Upper lobe of left lung (tissue), 6 donors: ENCODE results near the gene HSPA1L. TPM values are rescaled to one million over a fixed set of nuclear protein-coding genes. Genes with fewer than 3 reads are reported as not detected.

Experiments used
- ATAC-seq, 2 donors: fragments of 200-7000 bp; cut with Tn5 transposase; one replicate each; pipeline ENCODE4 v1.9.1; 2022; ENCODE audit warnings: mild to moderate bottlenecking in 2 of 2, moderate library complexity in 2 of 2; ENCODE audit not compliant: low FRiP score in 2 of 2
- DNase-seq, 2 donors: peaks; one replicate each; pipeline ENCODE4 v3.0.0-alpha.2; 2019 to 2020
- H3K27ac ChIP-seq, 4 donors: fragments of 200-600 bp; sonication (generic); one replicate each; pipeline ENCODE4 v1.5.1; 2016 to 2019
- H3K27me3 ChIP-seq, 4 donors: fragments of 200-600 bp; sonication (generic); one replicate each; pipeline ENCODE4 v1.5.1; 2017 to 2019
- H3K36me3 ChIP-seq, 4 donors: fragments of 200-600 bp; sonication (generic); one replicate each; pipeline ENCODE4 v1.5.1; 2016 to 2019
- H3K4me1 ChIP-seq, 4 donors: fragments of 200-600 bp; sonication (generic); one replicate each; pipeline ENCODE4 v1.5.1; 2018 to 2019
- H3K4me3 ChIP-seq, 4 donors: fragments of 200-600 bp; sonication (generic); one replicate each; pipeline ENCODE4 v1.5.1; 2017 to 2019; ENCODE audit warnings: mild to moderate bottlenecking in 2 of 4, moderate library complexity in 1 of 4
- H3K9me3 ChIP-seq, 4 donors: fragments of 200-600 bp; sonication (generic); one replicate each; pipeline ENCODE4 v1.5.1; 2018 to 2019
- CTCF ChIP-seq, 6 experiments: fragments of 450-650 bp in 4 of 6; fragments of 200-600 bp in 2 of 6; sonication (generic) in 2 of 6; IDR thresholded peaks; one replicate each; pipeline ENCODE4 v1.5.1; 2016 to 2019; ENCODE audit warnings: antibody characterized with exemption in 6 of 6
- EP300 ChIP-seq, 4 donors: sonication (generic); formaldehyde crosslinking; IDR thresholded peaks; one replicate each; pipeline ENCODE4 v1.5.1; 2017; ENCODE audit warnings: antibody characterized with exemption in 4 of 4, control low read depth in 2 of 4
- POLR2A ChIP-seq, 4 donors: fragments of 450-650 bp; IDR thresholded peaks; one replicate each; pipeline ENCODE4 v1.5.1; 2016 to 2017; ENCODE audit warnings: antibody characterized with exemption in 4 of 4, mild to moderate bottlenecking in 2 of 4
- POLR2AphosphoS5 ChIP-seq, 2 donors: sonication (generic); formaldehyde crosslinking; IDR thresholded peaks; one replicate each; pipeline ENCODE4 v1.5.1; 2017; ENCODE audit warnings: antibody characterized with exemption in 2 of 2
- WGBS, 2 donors: methylation state at CpG; one replicate each; pipeline ENCODE4 v1.1.5; 2017 to 2018; 5-methylcytosine and 5-hydroxymethylcytosine counted together
- total RNA-seq, 6 donors: library from RNA; depleted of rRNA in 4 of 6; stranded (reverse); fragments of >200 nt in 4 of 6; gene quantifications; one replicate each; pipeline versions ENCODE4 v1.1.0 to v1.2.1, GENCODE V29; 2016 to 2021
- donor health status: DM: no; HTN: no; CAD: no; lungs with moderate emphysema.
- donor health status: DM: no; HTN: yes; CAD: no; lungs with severe emphysema.

Gene HSPA1L
- total RNA-seq, 6 donors from 2014 or later: 0.89 to 3.1 (median 2.0) TPM

- no peak for ATAC-seq
- Histone ChIP-seq H3K27me3 (no peaks in the 10 kb centered on the region), H3K36me3 (no peaks in the 10 kb centered on the region), H3K4me1 (no peaks in the 10 kb centered on the region), H3K27ac (no peak overlapping the region), H3K4me3 (no peak overlapping the region), H3K9me3 (no peaks in the 10 kb centered on the region)
- no peak for TF ChIP-seq POLR2A (IDR thresholded peaks at IDR 0.05)
- no peak for TF ChIP-seq CTCF (IDR thresholded peaks at IDR 0.05)
- no peak for TF ChIP-seq EP300 (IDR thresholded peaks at IDR 0.05)
- no peak for TF ChIP-seq POLR2AphosphoS5 (IDR thresholded peaks at IDR 0.05)
- 78 to 86% methylated on average over 2 of the region's 2 CpGs for WGBS, 2 donors
- DNase-seq: no peak
Observed at GRCh38 chr6:31851485-31851832, 36.4 kb upstream of the HSPA1L start.

GRCh38 chr6:31850765-31851484 lies 35.8 kb upstream of the HSPA1L start:
- TF ChIP-seq POLR2AphosphoS5 (IDR thresholded peaks at IDR 0.05) (no peak), CTCF (IDR thresholded peaks at IDR 0.05) (no peak), POLR2A (IDR thresholded peaks at IDR 0.05) (no peak), EP300 (IDR thresholded peaks at IDR 0.05) (no peak)
- Histone ChIP-seq H3K36me3 (no peaks in the 10 kb centered on the region), H3K27ac (no peak overlapping the region), H3K27me3 (no peaks in the 10 kb centered on the region), H3K9me3 (no peaks in the 10 kb centered on the region), H3K4me1 (no peaks in the 10 kb centered on the region), H3K4me3 (no peak overlapping the region)
- DNase-seq: no peak
- 85 to 94% methylated on average over 2 of the region's 2 CpGs for WGBS, 2 donors
- no peak for ATAC-seq

GRCh38 chr6:31847276-31847978 lies 32.3 kb upstream of the HSPA1L start:
- Histone ChIP-seq H3K4me3 (no peak overlapping the region), H3K36me3 (no peaks in the 10 kb centered on the region), H3K27ac (no peak overlapping the region), H3K9me3 (no peaks in the 10 kb centered on the region), H3K4me1 (no peaks in the 10 kb centered on the region), H3K27me3 (no peaks in the 10 kb centered on the region)
- no peak for DNase-seq
- no peak for ATAC-seq
- 89 to 90% methylated on average over 2 of the region's 2 CpGs for WGBS, 2 donors
- TF ChIP-seq CTCF (IDR thresholded peaks at IDR 0.05) (no peak), EP300 (IDR thresholded peaks at IDR 0.05) (no peak), POLR2AphosphoS5 (IDR thresholded peaks at IDR 0.05) (no peak), POLR2A (IDR thresholded peaks at IDR 0.05) (no peak)

- no peaks in the 10 kb centered on the region for H3K27me3 ChIP-seq
- DNase-seq (no peak), ATAC-seq (no peak)
- WGBS, 2 donors: 80 to 92% methylated on average over 3 of the region's 3 CpGs
- H3K27ac ChIP-seq: no peak overlapping the region
- no peak for TF ChIP-seq EP300 (IDR thresholded peaks at IDR 0.05)
- TF ChIP-seq CTCF (IDR thresholded peaks at IDR 0.05): no peak
- TF ChIP-seq POLR2AphosphoS5 (IDR thresholded peaks at IDR 0.05): no peak
- no peak for TF ChIP-seq POLR2A (IDR thresholded peaks at IDR 0.05)
- no peaks in the 10 kb centered on the region for H3K4me1 ChIP-seq
- no peak overlapping the region for H3K4me3 ChIP-seq
- peaks cover 7 to 28% (median 19%) of the 10 kb centered on the region in 4 donors for H3K36me3 ChIP-seq
- no peaks in the 10 kb centered on the region for H3K9me3 ChIP-seq
Observed at GRCh38 chr6:31844507-31844906, 29.4 kb upstream of the HSPA1L start.
